Skeletal muscle tissue (tissue), 4 donors: ENCODE results near the gene GOLIM4. TPM values are rescaled to one million over a fixed set of nuclear protein-coding genes. Genes with fewer than 3 reads are reported as not detected.
"Not testable (repeated sequence)": the region's sequence is repeated elsewhere in the genome, so short reads cannot be mapped to it uniquely, and the experiment has no call there.

Experiments
- H3K27ac ChIP-seq: one replicate; pipeline ENCODE4 v1.7.0; 2013; ENCODE audit warnings: mild to moderate bottlenecking, low read depth, low read length, inconsistent platforms
- H3K27me3 ChIP-seq, 3 donors: one replicate each; pipeline ENCODE4 v1.7.0; 2013; ENCODE audit warnings: low read length in 3 of 3; ENCODE audit not compliant: control insufficient read depth in 3 of 3, insufficient read depth in 3 of 3
- H3K36me3 ChIP-seq, 3 donors: one replicate each; pipeline ENCODE4 v1.7.0; 2013; ENCODE audit warnings: low read length in 3 of 3; ENCODE audit not compliant: control insufficient read depth in 3 of 3, insufficient read depth in 3 of 3
- H3K4me1 ChIP-seq, 3 donors: one replicate each; pipeline ENCODE4 v1.7.0; 2013; ENCODE audit warnings: low read length in 3 of 3, mild to moderate bottlenecking in 3 of 3; ENCODE audit not compliant: control insufficient read depth in 3 of 3, insufficient read depth in 3 of 3
- H3K4me3 ChIP-seq, 3 donors: one replicate each; pipeline ENCODE4 v1.7.0; 2013; ENCODE audit warnings: low read length in 3 of 3
- H3K9ac ChIP-seq, 3 donors: one replicate each; pipeline ENCODE4 v1.7.0; 2013; ENCODE audit warnings: low read length in 3 of 3, mild to moderate bottlenecking in 3 of 3, moderate library complexity in 2 of 3, low read depth in 1 of 3
- H3K9me3 ChIP-seq, 3 donors: one replicate each; pipeline ENCODE4 v1.7.0; 2013; ENCODE audit warnings: low read length in 3 of 3; ENCODE audit not compliant: control insufficient read depth in 3 of 3
- total RNA-seq: library from RNA; depleted of rRNA; stranded (reverse); fragments of >200 nt; gene quantifications from one replicate; pipeline ENCODE4 v1.2.3, GENCODE V29; 2014
- donor health status: Osteomylitis.

GOLIM4 gene, protein sequence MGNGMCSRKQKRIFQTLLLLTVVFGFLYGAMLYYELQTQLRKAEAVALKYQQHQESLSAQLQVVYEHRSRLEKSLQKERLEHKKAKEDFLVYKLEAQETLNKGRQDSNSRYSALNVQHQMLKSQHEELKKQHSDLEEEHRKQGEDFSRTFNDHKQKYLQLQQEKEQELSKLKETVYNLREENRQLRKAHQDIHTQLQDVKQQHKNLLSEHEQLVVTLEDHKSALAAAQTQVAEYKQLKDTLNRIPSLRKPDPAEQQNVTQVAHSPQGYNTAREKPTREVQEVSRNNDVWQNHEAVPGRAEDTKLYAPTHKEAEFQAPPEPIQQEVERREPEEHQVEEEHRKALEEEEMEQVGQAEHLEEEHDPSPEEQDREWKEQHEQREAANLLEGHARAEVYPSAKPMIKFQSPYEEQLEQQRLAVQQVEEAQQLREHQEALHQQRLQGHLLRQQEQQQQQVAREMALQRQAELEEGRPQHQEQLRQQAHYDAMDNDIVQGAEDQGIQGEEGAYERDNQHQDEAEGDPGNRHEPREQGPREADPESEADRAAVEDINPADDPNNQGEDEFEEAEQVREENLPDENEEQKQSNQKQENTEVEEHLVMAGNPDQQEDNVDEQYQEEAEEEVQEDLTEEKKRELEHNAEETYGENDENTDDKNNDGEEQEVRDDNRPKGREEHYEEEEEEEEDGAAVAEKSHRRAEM
- total RNA-seq: 23.5 TPM

DNA sequence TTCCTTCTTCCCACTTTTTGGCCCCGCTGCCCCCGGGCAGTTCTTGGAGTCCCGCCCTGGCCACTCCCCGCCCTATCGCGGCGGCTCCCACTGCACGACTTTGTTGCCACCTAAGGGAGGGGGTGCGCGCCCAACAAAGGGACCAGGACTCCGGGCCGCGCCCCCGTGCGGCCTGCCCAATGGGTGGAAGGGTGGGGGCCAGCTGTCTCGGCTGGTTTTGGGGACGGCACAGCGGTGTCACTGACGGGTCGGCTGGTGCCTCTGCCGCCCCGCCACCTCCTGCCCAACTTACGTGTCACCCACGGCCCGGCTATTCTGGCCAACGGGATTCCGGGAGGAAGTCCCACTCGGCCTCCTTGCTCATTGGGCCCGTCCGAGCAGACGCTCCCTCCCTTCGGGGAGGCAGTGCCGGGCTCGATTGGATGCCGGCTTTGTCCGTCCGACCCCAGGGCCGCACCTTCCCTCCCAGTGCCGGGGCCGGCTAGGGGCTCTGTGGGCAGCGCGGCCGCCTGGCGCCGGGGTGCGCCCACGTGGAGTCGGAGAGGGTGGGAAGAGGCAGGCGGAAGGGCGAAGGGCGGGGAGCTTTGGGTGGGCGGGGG lies at the start of gene GOLIM4:
Gene GOLIM4, minus strand, starts transcription at position 314 of the 599 bp plus-strand sequence. CDS start 639 bp downstream, outside the sequence.
- H3K36me3 ChIP-seq: no peaks in the 10 kb centered on the region
- H3K27ac ChIP-seq: peak within 1 kb of the TSS; percentile 94
- no peaks in the 10 kb centered on the region for H3K27me3 ChIP-seq
- H3K9me3 ChIP-seq: no peaks in the 10 kb centered on the region
- peak within 1 kb of the TSS; percentile 83 to 90 (median 87) for H3K9ac ChIP-seq
- H3K4me1 ChIP-seq: peaks cover 12 to 28% (median 15%) of the 10 kb centered on the region in 3 donors
- H3K4me3 ChIP-seq: peak within 1 kb of the TSS; percentile 92 to 99 (median 93)

DNA sequence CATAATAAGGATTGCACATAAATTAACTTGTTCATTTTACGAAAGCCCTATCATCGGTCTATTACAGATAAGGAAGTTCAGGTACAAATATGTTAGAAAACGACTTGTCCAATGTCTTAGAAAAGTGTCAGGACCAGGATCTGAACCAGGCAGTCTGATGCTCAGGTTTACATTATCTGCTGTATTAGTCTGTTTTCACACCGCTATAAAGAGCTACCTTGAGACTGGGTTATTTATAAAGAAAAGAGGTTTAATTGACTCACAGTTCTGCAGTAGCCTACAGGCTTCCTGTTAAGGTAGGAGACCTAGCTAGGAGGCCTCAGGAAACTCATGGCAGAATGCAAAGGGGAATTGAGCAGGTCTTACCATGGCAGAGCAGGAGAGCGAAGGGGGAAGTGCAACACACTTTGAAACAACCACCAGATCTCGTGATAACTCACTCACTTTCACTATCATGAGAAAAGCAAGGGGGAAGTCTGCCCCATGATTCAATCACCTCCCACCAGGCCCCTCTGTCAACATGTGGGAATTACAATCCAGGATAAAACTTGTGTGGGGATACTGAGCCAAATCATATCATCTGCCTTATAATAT lies 45.8 kb upstream of the GOLIM4 start:
- H3K27ac ChIP-seq: no peak overlapping the region
- no peak overlapping the region for H3K9ac ChIP-seq
- H3K4me1 ChIP-seq: no peaks in the 10 kb centered on the region
- no peaks in the 10 kb centered on the region for H3K27me3 ChIP-seq
- no peaks in the 10 kb centered on the region for H3K9me3 ChIP-seq
- no peaks in the 10 kb centered on the region for H3K36me3 ChIP-seq
- no peak overlapping the region for H3K4me3 ChIP-seq

DNA sequence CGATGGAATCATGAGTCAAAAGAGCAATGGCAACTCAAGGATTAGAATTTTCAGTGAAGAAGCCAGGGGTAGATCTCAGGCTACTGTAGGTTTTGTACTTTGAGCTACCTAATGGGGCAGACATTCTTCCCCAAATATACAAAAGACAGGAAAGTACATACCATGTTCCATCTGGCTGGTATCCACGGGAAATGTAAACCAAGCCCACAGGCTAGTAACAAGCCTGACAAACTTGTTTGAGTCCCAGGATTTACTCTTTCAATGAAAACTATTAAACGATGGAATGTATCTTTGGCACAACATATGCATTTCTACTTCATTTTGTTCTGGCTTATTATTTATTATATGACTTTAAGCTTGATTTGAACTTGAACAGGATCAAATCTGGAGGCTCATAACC lies 44.2 kb upstream of the GOLIM4 start:
- no peak overlapping the region for H3K4me3 ChIP-seq
- H3K4me1 ChIP-seq: no peaks in the 10 kb centered on the region
- no peaks in the 10 kb centered on the region for H3K36me3 ChIP-seq
- H3K9me3 ChIP-seq: no peaks in the 10 kb centered on the region
- no peak overlapping the region for H3K27ac ChIP-seq
- no peak overlapping the region for H3K9ac ChIP-seq
- H3K27me3 ChIP-seq: no peaks in the 10 kb centered on the region

DNA sequence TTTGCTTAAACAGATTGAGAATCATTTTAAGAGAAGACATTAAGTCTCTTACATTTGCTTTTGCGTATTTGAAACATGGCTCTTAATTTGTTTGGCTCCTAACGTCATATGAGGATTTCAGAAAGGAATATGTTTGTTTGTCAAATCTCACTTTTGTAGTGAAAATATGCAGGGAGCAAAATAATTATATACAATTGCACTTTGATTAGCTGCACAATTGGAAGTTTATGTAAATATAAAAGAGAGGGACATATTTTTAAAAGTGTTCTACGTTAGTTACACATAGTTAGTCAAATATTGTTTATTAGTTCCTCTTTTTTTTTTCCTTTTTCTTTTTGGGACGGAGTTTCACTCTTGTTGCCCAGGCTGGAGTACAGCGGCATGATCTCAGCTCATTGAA lies 42.7 kb upstream of the GOLIM4 start:
- H3K9me3 ChIP-seq: no peaks in the 10 kb centered on the region
- H3K36me3 ChIP-seq: no peaks in the 10 kb centered on the region
- H3K4me3 ChIP-seq: no peak overlapping the region
- H3K27ac ChIP-seq: no peak overlapping the region
- H3K27me3 ChIP-seq: no peaks in the 10 kb centered on the region
- no peak overlapping the region for H3K9ac ChIP-seq
- H3K4me1 ChIP-seq: no peaks in the 10 kb centered on the region

DNA sequence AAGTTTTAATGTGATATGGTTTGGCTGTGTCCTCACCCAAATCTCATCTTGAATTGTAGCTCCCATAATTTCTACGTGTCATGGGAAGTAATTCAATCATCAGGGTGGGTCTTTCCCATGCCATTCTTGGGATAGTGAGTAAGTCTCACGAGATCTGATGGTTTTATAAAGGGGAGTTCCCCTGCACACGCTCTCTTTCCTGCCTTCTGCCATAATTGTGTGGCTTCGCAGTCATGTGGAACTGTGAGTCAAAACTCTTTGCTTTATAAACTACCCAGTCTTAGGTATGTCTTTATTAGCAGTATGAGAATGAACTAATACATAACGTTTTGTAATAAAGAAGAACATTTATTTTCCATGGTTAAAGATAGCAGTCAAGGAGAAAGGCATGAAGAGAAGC lies 39.2 kb upstream of the GOLIM4 start:
- H3K4me1 ChIP-seq: no peaks in the 10 kb centered on the region
- H3K9me3 ChIP-seq: no peaks in the 10 kb centered on the region
- H3K36me3 ChIP-seq: no peaks in the 10 kb centered on the region
- no peaks in the 10 kb centered on the region for H3K27me3 ChIP-seq
- no peak overlapping the region for H3K9ac ChIP-seq
- no peak overlapping the region for H3K27ac ChIP-seq
- H3K4me3 ChIP-seq: no peak overlapping the region

DNA sequence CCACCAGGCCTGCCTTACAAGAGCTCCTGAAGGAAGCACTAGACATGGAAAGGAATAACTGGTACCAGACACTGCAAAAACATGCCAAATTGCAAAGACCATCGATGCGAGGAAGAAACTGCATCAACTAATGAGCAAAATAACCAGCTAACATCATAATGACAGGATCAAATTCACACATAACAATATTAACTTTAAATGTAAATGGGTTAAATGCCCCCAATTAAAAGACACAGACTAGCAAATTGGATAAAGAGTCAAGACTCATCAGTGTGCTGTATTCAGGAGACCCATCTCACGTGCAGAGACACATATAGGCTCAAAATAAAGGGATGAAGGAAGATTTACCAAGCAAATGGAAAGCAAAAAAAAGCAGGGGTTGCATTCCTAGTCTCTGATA lies 34.5 kb upstream of the GOLIM4 start:
- not testable (repeated sequence) for H3K36me3 ChIP-seq, H3K9ac ChIP-seq, H3K4me3 ChIP-seq, H3K27me3 ChIP-seq, H3K9me3 ChIP-seq, H3K27ac ChIP-seq, H3K4me1 ChIP-seq

DNA sequence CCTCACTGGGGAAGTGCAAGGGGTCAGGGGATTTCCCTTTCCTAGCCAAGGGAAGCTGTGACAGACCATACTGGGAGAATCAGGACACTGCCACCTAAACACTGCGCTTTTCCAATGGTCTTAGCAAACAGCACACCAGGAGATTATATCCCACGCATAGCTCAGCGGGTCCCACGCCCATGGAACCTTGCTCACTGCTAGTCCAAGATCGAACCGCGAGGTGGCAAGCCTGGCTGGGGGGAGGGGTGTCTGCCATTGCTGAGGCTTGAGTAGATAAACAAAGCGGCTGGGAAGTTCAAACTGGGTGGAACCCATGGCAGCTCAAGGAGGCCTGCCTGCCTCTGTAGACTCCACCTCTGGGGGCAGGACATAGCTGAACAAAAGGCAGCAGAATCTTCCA lies 32.7 kb upstream of the GOLIM4 start:
- H3K27ac ChIP-seq, H3K27me3 ChIP-seq, H3K4me1 ChIP-seq: not testable (repeated sequence)

DNA sequence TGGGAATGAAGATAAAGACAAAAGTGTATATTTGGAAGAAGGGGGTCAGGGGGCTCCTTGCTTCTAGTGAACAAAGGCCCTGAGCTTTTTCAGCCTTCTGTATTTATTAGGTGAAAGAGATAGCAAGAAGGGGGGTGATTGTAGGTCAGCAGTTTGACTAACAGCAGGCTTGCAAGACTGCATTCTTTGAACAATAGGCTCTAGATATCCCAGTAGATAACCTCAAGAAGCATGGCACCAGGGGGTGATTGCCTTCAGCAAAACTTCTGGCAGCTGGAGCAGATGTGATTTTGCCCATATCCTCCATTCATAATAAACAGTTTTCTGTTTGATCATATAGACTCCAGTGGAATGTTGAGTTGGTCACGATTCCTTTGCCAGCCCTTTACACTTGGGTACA lies 31.7 kb upstream of the GOLIM4 start:
- Histone ChIP-seq H3K27me3 (no peaks in the 10 kb centered on the region), H3K4me3 (no peak overlapping the region), H3K36me3 (no peaks in the 10 kb centered on the region), H3K9me3 (no peaks in the 10 kb centered on the region), H3K4me1 (peaks cover 0 to 8% (median 0%) of the 10 kb centered on the region in 3 donors), H3K9ac (no peak overlapping the region), H3K27ac (no peak overlapping the region)

More for the DNA sequence above, 32.7 kb upstream of the GOLIM4 start:
- H3K9me3 ChIP-seq, H3K36me3 ChIP-seq, H3K4me3 ChIP-seq, H3K9ac ChIP-seq: not testable (repeated sequence)

DNA sequence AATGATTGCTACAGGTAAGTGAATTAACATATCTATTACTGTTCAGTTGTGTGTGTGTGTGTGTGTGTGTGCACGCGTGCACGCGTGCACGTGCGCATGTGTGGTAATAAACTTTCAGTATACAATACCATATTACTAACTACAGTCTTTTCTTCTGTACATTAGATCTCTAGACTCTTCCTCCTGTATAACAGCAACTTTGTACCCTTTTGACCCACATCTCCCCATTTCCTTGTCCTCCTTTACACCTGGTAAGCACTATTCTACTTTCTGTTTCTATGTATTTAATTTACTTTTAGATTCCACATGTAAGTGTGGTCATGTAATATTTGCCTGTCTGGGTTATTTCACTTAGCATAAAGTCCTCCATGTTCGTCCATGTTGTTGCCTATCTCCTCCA lies 29.1 kb upstream of the GOLIM4 start:
- Histone ChIP-seq H3K27me3 (no peaks in the 10 kb centered on the region), H3K4me3 (no peak overlapping the region), H3K4me1 (peaks cover 0 to 16% (median 3%) of the 10 kb centered on the region in 3 donors), H3K27ac (no peak overlapping the region), H3K9ac (no peak overlapping the region), H3K36me3 (no peaks in the 10 kb centered on the region), H3K9me3 (no peaks in the 10 kb centered on the region)

DNA sequence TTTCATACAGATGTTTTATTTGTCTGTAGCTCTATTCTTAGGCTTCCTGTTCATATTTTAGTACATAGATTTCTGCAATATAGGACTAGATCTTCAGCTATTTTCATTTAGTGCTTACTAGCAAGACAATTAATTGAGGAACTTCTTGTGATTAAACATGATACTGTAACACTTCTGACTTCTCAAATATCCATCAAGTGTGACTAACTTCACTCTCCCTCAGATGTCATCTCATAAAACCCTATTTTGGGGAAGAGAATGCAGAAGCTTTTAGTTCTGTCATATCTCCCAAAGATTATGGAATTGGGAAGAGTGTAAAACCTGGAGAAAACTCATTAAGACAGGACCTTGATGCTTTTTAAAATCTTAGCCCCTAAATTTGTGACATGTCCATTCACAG lies 28.6 kb upstream of the GOLIM4 start:
- H3K9me3 ChIP-seq: no peaks in the 10 kb centered on the region
- H3K4me1 ChIP-seq: peaks cover 0 to 16% (median 3%) of the 10 kb centered on the region in 3 donors
- H3K4me3 ChIP-seq: no peak overlapping the region
- no peak overlapping the region for H3K27ac ChIP-seq
- no peak overlapping the region for H3K9ac ChIP-seq
- H3K36me3 ChIP-seq: no peaks in the 10 kb centered on the region
- H3K27me3 ChIP-seq: no peaks in the 10 kb centered on the region
